ENCODE measurements around the gene CADM2.

Gene CADM2

GRCh38 chr3:85208650-85209049, 249.9 kb downstream of the CADM2 start:
- DNase-seq: no peak

DNA sequence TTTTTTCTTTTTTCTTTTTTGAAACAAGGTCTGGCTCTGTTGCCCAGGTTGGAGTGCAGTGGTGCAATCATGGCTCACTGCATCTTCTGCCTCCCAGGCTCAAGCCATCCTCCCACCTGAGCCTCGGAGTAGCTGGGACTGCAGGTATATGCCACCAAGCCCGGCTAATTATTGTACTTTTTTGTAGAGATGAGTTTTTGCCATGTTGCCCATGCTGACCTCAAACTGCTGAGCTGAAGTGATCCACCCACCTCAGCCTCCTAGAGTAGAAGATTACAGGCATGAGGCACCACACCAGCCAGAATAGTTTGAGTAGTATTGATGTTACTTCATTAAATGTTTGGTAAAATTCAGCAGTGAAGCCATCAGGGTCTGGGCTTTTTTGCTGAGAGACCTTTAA, 251.8 kb downstream of the CADM2 start:
- DNase-seq: no peak

DNA sequence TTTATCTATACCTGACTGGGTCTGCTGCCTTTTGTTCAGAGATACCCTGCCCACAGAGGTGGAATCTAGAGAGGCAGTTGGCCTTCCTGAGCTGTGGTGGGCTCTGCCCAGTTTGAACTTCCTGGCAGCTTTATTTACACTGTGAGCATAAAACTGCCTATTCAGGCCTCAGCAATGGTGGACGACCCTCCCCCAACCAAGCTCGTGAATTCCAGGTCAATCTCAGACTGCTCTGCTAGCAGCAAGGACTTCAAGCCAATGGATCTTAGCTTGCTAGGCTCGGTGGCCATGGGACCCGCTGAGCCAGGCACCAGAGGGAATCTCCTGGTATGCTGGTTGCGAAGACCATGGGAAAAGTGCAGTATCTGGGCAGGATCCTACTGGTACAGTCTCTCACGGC, 270.2 kb downstream of the CADM2 start:
- no peak for DNase-seq

GRCh38 chr3:85244091-85244490, 285.3 kb downstream of the CADM2 start:
- no peak for DNase-seq

GRCh38 chr3:85244519-85244918, 285.7 kb downstream of the CADM2 start:
- no peak for DNase-seq

- DNase-seq: no peak
Observed at GRCh38 chr3:85251766-85252165, 293.0 kb downstream of the CADM2 start.

- DNase-seq: no peak
Observed at GRCh38 chr3:85252686-85253085, 293.9 kb downstream of the CADM2 start.

GRCh38 chr3:85254738-85255137, 295.9 kb downstream of the CADM2 start:
- DNase-seq: no peak

GRCh38 chr3:85255949-85256348, 297.2 kb downstream of the CADM2 start:
- DNase-seq: no peak

GRCh38 chr3:85258326-85258725, 299.5 kb downstream of the CADM2 start:
- DNase-seq: no peak

- no peak for DNase-seq
Observed at GRCh38 chr3:85258819-85259218, 300.0 kb downstream of the CADM2 start.

GRCh38 chr3:85259748-85260147, 301.0 kb downstream of the CADM2 start:
- DNase-seq: no peak

- no peak for DNase-seq
Observed at GRCh38 chr3:85264381-85264780, 305.6 kb downstream of the CADM2 start.

- no peak for DNase-seq
Observed at GRCh38 chr3:85270488-85270887, 311.7 kb downstream of the CADM2 start.

GRCh38 chr3:85271911-85272310, 313.1 kb downstream of the CADM2 start:
- DNase-seq: no peak

DNA sequence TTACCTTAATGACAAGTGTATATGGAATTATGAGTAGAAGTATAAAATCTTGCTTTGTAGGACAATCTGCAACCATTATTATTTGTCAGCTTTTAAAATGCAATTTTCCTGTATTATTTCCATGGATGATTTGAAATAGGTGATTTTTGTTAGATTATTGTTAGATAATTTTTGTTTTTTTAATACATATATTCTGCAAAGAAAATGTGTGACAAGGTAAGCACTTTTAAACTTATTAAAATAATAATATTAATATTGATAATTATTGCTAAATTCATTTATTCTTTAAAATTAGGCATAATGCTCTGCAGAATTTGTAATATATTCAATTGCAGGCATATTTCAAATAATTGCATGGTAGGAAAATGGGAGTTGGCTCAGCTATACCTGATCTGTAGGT, 329.5 kb downstream of the CADM2 start:
- no peak for DNase-seq

GRCh38 chr3:85297291-85297690, 338.5 kb downstream of the CADM2 start:
- DNase-seq: no peak

- DNase-seq: no peak
Observed at GRCh38 chr3:85298032-85298431, 339.2 kb downstream of the CADM2 start.

GRCh38 chr3:85303156-85303555, 344.4 kb downstream of the CADM2 start:
- no peak for DNase-seq

DNA sequence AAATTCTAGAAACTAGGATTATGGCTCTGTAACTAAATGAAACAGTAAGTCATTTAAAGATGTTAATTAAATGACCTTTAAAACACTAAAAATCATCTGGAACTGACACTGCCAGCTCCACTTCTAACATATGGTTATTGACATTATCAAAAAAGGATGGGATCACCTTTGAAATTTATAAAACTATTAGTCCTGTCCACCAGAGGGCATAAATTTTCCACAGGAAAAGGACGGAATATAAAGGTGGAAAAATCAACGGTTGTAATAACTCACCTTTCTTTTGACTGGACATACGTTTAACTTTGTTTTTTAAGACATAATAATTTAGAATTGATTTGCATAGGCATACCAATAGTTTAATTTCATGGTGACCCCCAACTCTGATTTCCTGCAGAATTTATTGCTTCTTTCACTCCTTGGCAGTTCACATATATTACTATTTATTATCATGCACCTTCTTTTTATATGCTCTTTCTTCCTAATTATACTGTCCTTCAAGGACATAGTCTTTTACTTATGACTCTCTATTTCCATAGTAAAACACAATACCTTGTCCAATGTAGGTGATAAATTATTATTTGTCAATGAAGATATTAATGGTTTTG, 345.7 kb downstream of the CADM2 start:
- DNase-seq: no peak

DNA sequence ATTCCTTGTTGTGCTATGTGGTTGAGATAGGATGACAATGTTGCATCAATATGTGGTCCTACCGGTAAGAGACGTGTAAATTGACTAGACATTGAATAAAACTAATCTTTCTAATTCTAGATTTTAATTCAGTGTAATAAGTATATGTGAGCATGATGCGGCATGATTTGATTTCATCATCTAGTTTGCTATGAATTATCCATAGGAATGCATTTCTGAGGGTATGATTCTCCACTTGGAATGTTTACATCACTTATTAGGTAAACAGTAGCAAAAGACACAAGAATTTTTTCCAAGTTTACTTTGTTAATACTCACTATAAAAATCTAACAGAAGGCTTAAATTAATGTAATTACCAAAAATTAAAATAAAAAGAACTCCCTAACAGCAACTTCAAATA, 353.5 kb downstream of the CADM2 start:
- DNase-seq: no peak

DNA sequence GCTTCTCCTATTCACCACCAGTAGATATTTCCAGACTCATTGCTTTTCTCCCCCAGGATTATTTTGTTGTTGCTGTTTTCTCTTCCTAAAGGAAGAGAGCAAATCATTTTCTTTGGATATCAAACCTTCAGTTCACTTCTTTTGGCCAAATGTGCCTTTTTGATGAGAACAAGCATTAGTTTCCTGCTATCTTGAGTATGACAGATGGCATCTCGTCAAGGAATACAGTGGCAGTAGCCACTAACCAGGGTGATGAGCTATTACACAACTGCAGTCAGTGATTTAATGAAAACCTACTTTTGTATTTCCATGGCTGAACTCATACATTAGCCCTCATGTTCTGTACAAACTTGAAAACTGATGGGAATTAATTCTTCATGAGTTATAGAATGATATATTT, 354.6 kb downstream of the CADM2 start:
- DNase-seq: no peak

GRCh38 chr3:85316252-85316651, 357.5 kb downstream of the CADM2 start:
- no peak for DNase-seq

- no peak for DNase-seq
Observed at GRCh38 chr3:85321892-85322291, 363.1 kb downstream of the CADM2 start.

DNA sequence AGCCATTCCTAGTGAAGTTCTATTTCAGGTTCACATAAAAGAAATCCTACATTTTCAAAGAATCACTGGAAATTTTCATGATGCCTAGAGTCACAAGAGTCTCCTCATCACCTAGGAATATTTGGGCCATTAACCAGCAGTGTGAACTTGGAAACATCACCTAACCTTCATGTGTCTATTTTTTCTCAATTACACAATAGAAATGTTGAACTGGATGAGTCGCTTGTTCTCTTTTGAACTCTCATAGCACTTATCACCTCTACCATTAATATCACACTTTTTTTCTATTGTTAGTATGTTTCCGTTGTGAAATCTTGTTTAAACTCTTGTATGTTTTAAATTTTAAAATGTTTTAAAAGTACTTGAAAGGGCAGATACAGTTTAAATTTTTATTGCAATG, 371.3 kb downstream of the CADM2 start:
- no peak for DNase-seq

- no peak for DNase-seq
Observed at GRCh38 chr3:85337895-85338294, 379.1 kb downstream of the CADM2 start.

Data from activated effector memory CD4-positive, alpha-beta T cell treated with Interleukin-2 at 50 U/mL for 16 hours (primary cell).